VCaP (cell line): Measurements from ENCODE around the gene MMP23B.
"Not testable (repeated sequence)": the region's sequence is repeated elsewhere in the genome, so short reads cannot be mapped to it uniquely, and the experiment has no call there.

Experiments used
- H3K27ac ChIP-seq: fragments of 450-650 bp; 2 replicates; pipeline ENCODE4 v1.5.1; 2017
- CTCF ChIP-seq: fragments of 450-650 bp; conservative IDR thresholded peaks from 2 replicates; pipeline ENCODE4 v1.5.1; 2017; ENCODE audit warnings: mild to moderate bottlenecking, moderate library complexity

The MMP23B gene

GRCh38 chr1:1627261-1627828 lies 4.6 kb upstream of the MMP23B start:
- no peak for TF ChIP-seq CTCF
- no peak overlapping the region for H3K27ac ChIP-seq

GRCh38 chr1:1627829-1628753 lies 3.9 kb upstream of the MMP23B start:
- TF ChIP-seq CTCF, result no peak
- H3K27ac ChIP-seq, result no peak overlapping the region

- TF ChIP-seq CTCF, result no peak
- no peak overlapping the region for H3K27ac ChIP-seq
Measured at GRCh38 chr1:1628754-1629429, 3.1 kb upstream of the MMP23B start.

- no peak for TF ChIP-seq CTCF
Measured at GRCh38 chr1:1629430-1630190, 2.4 kb upstream of the MMP23B start.

GRCh38 chr1:1630191-1630964 lies 1.6 kb upstream of the MMP23B start:
- H3K27ac ChIP-seq, result no peak overlapping the region
- TF ChIP-seq CTCF, result no peak

More at GRCh38 chr1:1629430-1630190, 2.4 kb upstream of the MMP23B start:
- no peak overlapping the region for H3K27ac ChIP-seq

- H3K27ac ChIP-seq, result no peak overlapping the region
- no peak for TF ChIP-seq CTCF
Measured at GRCh38 chr1:1630965-1631781, 800 bp upstream of the MMP23B start.

- H3K27ac ChIP-seq, result not testable (repeated sequence)
Measured at GRCh38 chr1:1633409-1633808, 1.4 kb downstream of the MMP23B start.

- not testable (repeated sequence) for H3K27ac ChIP-seq
Measured at GRCh38 chr1:1634613-1635012, 2.6 kb downstream of the MMP23B start.

- not testable (repeated sequence) for H3K27ac ChIP-seq
Measured at GRCh38 chr1:1636621-1637478, 4.9 kb downstream of the MMP23B start.

GRCh38 chr1:1637479-1637875 lies 5.5 kb downstream of the MMP23B start:
- H3K27ac ChIP-seq, result not testable (repeated sequence)
